ENCODE data around the gene CIDEB.

CIDEB gene

DNA sequence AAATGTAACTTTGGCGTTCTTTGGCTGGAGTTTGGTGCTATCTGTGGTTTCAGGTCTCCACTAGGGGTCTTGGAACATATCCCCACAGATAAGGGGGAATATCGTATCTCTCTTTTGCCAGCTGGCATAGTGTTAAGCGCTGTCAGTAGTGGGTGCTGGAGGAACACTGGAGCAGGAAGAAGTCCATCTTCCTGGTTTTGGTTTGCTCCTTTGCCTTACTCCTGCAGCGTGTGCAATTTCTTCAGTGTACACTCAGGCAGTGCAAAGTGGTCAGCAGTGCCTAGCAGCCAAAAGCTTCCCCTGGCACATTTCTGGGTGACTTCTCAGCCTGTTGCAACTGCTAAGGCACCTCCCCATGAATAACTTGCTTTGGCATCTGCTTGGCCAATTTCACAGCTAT is 43.7 kb upstream of the CIDEB start:
- no peak overlapping the region for H3K4me3 ChIP-seq (ENCODE audit: severe bottlenecking)
- ATAC-seq (ENCODE audit: low read depth) (peak; percentile 55), DNase-seq (ENCODE audit: low spot score) (no peak)
- H3K27ac ChIP-seq (ENCODE audit: poor library complexity, severe bottlenecking): no peak overlapping the region
- no peaks in the 10 kb centered on the region for H3K27me3 ChIP-seq (ENCODE audit: insufficient read depth, poor library complexity, severe bottlenecking)
- H3K9me3 ChIP-seq (ENCODE audit: severe bottlenecking): no peaks in the 10 kb centered on the region
- peak; percentile 29 for TF ChIP-seq CTCF (IDR thresholded peaks at IDR 0.05; ENCODE audit: poor library complexity, severe bottlenecking)
- H3K4me1 ChIP-seq (ENCODE audit: insufficient read depth, poor library complexity, severe bottlenecking): peaks cover 7% of the 10 kb centered on the region
- H3K36me3 ChIP-seq (ENCODE audit: low read depth): no peaks in the 10 kb centered on the region

- H3K4me1 ChIP-seq (ENCODE audit: insufficient read depth, poor library complexity, severe bottlenecking): peaks cover 5% of the 10 kb centered on the region
- H3K4me3 ChIP-seq (ENCODE audit: severe bottlenecking): no peak overlapping the region
- H3K27ac ChIP-seq (ENCODE audit: poor library complexity, severe bottlenecking): no peak overlapping the region
- ATAC-seq (ENCODE audit: low read depth): no peak
- no peak for DNase-seq (ENCODE audit: low spot score)
- no peaks in the 10 kb centered on the region for H3K36me3 ChIP-seq (ENCODE audit: low read depth)
- H3K9me3 ChIP-seq (ENCODE audit: severe bottlenecking): no peaks in the 10 kb centered on the region
- no peaks in the 10 kb centered on the region for H3K27me3 ChIP-seq (ENCODE audit: insufficient read depth, poor library complexity, severe bottlenecking)
- TF ChIP-seq CTCF (IDR thresholded peaks at IDR 0.05; ENCODE audit: poor library complexity, severe bottlenecking): no peak
Measured at GRCh38 chr14:24349742-24350141, 42.0 kb upstream of the CIDEB start.

DNA sequence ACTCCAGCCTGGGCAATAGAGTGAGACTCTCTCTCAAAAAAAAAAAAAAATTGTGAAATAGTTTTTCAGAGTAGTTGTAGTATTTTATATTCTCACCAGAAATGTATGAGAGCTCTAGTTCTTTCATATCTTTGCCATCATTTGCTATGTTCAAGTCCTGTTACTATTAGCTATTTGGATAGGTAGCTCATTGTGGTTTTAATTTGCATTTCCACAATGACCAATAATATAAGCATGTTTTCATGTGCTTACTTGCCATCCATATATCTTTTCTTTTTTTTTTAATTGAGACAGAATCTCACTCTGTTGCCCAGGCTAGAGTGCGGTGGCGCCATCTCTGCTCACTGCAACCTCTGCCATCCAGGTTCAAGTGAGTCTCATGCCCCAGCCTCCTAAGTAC is 40.4 kb upstream of the CIDEB start:
- H3K9me3 ChIP-seq (ENCODE audit: severe bottlenecking): no peaks in the 10 kb centered on the region
- H3K4me3 ChIP-seq (ENCODE audit: severe bottlenecking): no peak overlapping the region
- no peaks in the 10 kb centered on the region for H3K36me3 ChIP-seq (ENCODE audit: low read depth)
- H3K4me1 ChIP-seq (ENCODE audit: insufficient read depth, poor library complexity, severe bottlenecking): no peaks in the 10 kb centered on the region
- ATAC-seq (ENCODE audit: low read depth): no peak
- no peaks in the 10 kb centered on the region for H3K27me3 ChIP-seq (ENCODE audit: insufficient read depth, poor library complexity, severe bottlenecking)
- no peak overlapping the region for H3K27ac ChIP-seq (ENCODE audit: poor library complexity, severe bottlenecking)
- TF ChIP-seq CTCF (IDR thresholded peaks at IDR 0.05; ENCODE audit: poor library complexity, severe bottlenecking): no peak
- DNase-seq (ENCODE audit: low spot score): no peak

- no peak for ATAC-seq (ENCODE audit: low read depth)
- H3K36me3 ChIP-seq (ENCODE audit: low read depth): no peaks in the 10 kb centered on the region
- H3K9me3 ChIP-seq (ENCODE audit: severe bottlenecking): no peaks in the 10 kb centered on the region
- no peaks in the 10 kb centered on the region for H3K4me1 ChIP-seq (ENCODE audit: insufficient read depth, poor library complexity, severe bottlenecking)
- no peak overlapping the region for H3K27ac ChIP-seq (ENCODE audit: poor library complexity, severe bottlenecking)
- H3K27me3 ChIP-seq (ENCODE audit: insufficient read depth, poor library complexity, severe bottlenecking): no peaks in the 10 kb centered on the region
- DNase-seq (ENCODE audit: low spot score): no peak
- H3K4me3 ChIP-seq (ENCODE audit: severe bottlenecking): no peak overlapping the region
- no peak for TF ChIP-seq CTCF (IDR thresholded peaks at IDR 0.05; ENCODE audit: poor library complexity, severe bottlenecking)
Measured at GRCh38 chr14:24347134-24347533, 39.4 kb upstream of the CIDEB start.

- H3K27me3 ChIP-seq (ENCODE audit: insufficient read depth, poor library complexity, severe bottlenecking): no peaks in the 10 kb centered on the region
- no peaks in the 10 kb centered on the region for H3K4me1 ChIP-seq (ENCODE audit: insufficient read depth, poor library complexity, severe bottlenecking)
- no peak for TF ChIP-seq CTCF (IDR thresholded peaks at IDR 0.05; ENCODE audit: poor library complexity, severe bottlenecking)
Measured at GRCh38 chr14:24343795-24344660, 36.3 kb upstream of the CIDEB start.

More at GRCh38 chr14:24343795-24344660, 36.3 kb upstream of the CIDEB start:
- DNase-seq (ENCODE audit: low spot score) (no peak), ATAC-seq (ENCODE audit: low read depth) (no peak)
- no peak overlapping the region for H3K4me3 ChIP-seq (ENCODE audit: severe bottlenecking)
- no peaks in the 10 kb centered on the region for H3K36me3 ChIP-seq (ENCODE audit: low read depth)
- no peak overlapping the region for H3K27ac ChIP-seq (ENCODE audit: poor library complexity, severe bottlenecking)
- H3K9me3 ChIP-seq (ENCODE audit: severe bottlenecking): no peaks in the 10 kb centered on the region
